NCI-H187 (cell line): ENCODE results near the gene KIAA1217.

Experiments used
- DNase-seq, 2 experiments: peaks; one replicate each; lab custom pipeline; 2025; lab: John Stamatoyannopoulos, UW

The KIAA1217 gene

GRCh38 chr10:24370877-24371276 lies 161.9 kb downstream of the KIAA1217 start:
- DNase-seq, result no peak

GRCh38 chr10:24371396-24371795 lies 162.5 kb downstream of the KIAA1217 start:
- DNase-seq, result no peak

- DNase-seq, result no peak
These were observed 165.4 kb downstream of the KIAA1217 start for GRCh38 chr10:24374134-24374915.

GRCh38 chr10:24375510-24375909 lies 166.6 kb downstream of the KIAA1217 start:
- DNase-seq, result no peak

- DNase-seq, result no peak
These were observed 167.8 kb downstream of the KIAA1217 start for GRCh38 chr10:24376731-24377130.

- no peak for DNase-seq
These were observed 169.4 kb downstream of the KIAA1217 start for GRCh38 chr10:24378126-24378920.

- DNase-seq, result no peak
These were observed 172.5 kb downstream of the KIAA1217 start for GRCh38 chr10:24381235-24382010.

- no peak for DNase-seq
These were observed 173.1 kb downstream of the KIAA1217 start for GRCh38 chr10:24382045-24382444.

GRCh38 chr10:24382596-24382978 lies 173.6 kb downstream of the KIAA1217 start:
- DNase-seq, result no peak

GRCh38 chr10:24382979-24383663 lies 174.2 kb downstream of the KIAA1217 start:
- DNase-seq, result no peak

GRCh38 chr10:24383681-24384106 lies 174.8 kb downstream of the KIAA1217 start:
- peak; percentile 45 to 69 for DNase-seq

- no peak for DNase-seq
These were observed 176.0 kb downstream of the KIAA1217 start for GRCh38 chr10:24384954-24385353.

GRCh38 chr10:24385776-24386175 lies 176.8 kb downstream of the KIAA1217 start:
- DNase-seq, result no peak

- DNase-seq, result no peak
These were observed 181.3 kb downstream of the KIAA1217 start for GRCh38 chr10:24390146-24390700.

GRCh38 chr10:24390746-24391145 lies 181.8 kb downstream of the KIAA1217 start:
- DNase-seq, result no peak

GRCh38 chr10:24393201-24393600 lies 184.3 kb downstream of the KIAA1217 start:
- DNase-seq, result no peak

GRCh38 chr10:24394461-24395190 lies 185.7 kb downstream of the KIAA1217 start:
- no peak for DNase-seq

- no peak for DNase-seq
These were observed 187.5 kb downstream of the KIAA1217 start for GRCh38 chr10:24396396-24396795.

GRCh38 chr10:24397662-24398061 lies 188.7 kb downstream of the KIAA1217 start:
- DNase-seq, result no peak

- no peak for DNase-seq
These were observed 195.6 kb downstream of the KIAA1217 start for GRCh38 chr10:24404567-24404966.

GRCh38 chr10:24405635-24406034 lies 196.7 kb downstream of the KIAA1217 start:
- DNase-seq, result no peak
